G401.6 (cell line): Measurements from ENCODE around the gene NT5DC1.

ENCODE experiments used
- FAIRE-seq: peaks from 2 replicates; lab custom pipeline; 2012; peaks lifted over from hg19 to GRCh38; lab: Jason Lieb, UNC

NT5DC1 gene

DNA sequence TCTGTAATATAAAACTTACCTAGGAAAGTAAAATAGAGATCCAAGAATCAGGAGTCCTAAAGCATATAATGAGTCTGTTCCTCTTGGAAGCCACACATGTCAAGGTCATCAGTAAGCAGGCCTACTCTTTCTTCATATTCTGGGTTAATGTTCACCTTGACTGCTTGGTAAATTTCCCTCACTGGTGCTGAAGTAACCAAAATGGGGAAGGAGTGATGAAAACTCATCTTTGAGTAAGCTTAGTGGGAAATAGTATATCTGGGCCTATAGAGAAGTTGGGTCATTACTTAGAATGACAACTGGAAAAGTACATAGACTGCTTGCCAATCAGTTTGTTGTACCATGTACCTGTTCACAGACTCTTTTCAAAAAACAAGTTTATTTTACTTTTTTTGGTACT, 146.6 kb downstream of the NT5DC1 start:
- FAIRE-seq: no peak

DNA sequence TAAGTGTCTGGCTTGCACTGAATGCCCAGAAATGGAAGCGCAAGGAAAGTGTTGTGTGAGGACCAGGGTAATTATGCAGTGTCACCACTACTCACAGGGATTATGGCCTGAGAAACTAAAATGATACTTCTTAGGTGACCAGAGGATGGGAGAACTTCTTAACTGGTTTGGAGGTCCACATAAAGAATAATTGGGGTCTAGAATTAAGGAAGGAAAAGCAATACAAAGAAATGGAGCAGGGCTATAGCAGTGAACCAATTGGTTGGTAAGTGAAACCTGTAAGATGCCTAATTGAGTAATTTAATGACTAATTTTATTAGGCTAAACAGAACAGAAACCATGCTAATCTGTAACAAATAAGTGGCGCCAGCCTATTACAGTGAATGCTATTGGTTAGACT, 147.9 kb downstream of the NT5DC1 start:
- FAIRE-seq: no peak

DNA sequence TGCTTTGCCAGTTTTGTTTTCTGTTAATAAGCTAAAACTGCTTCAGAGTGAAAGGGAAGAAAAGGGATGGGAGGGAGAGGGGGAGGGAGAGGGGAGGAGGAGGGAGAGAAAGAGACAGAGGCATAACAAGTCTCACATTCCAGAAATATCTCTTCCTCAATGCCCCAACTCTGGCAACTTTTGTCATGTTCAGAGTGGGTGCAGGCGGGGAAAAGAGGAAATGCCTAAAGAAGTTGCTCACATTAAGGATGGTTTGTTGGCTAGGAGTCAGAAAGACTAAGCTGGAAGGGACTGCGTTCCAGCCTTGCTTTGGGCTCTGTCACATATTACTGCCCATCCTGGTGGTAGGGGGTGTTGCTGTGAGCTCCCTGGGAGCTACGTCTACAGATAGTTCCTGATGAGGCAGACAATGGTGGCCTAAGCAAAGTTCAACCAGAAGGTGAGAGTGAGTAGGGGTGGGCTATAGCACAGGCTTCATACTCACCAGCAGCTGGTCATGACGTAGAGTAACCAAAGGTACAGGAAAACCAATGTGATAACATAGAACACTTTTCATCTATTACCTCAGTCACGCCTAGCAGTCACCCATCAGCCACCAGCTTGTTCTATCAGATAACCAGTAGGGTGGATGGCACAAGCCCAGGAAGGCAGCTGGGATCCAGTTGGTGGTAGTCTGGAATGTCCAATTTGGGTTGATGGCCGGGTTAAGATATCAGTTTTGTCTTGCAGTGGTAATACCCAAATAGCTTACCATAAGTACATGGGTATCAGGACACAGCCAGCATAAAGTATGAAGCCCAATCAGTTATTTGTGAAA, 151.1 kb downstream of the NT5DC1 start:
- no peak for FAIRE-seq

DNA sequence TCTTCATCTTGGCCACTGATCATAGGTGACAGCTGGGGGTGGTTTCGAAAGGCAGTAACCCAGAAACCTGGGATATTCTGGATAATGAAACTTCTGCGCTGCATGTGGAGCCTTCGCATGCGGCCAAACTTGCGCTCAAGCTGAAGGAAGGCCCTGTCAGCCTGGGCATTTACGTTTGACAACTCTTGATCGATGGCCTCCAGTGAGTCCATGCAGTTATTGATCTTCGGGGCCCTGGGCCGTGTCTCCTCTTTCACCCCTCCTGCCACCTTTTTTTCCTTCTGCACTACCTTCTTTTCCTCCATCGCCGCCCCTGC, 152.5 kb downstream of the NT5DC1 start:
- FAIRE-seq: no peak

DNA sequence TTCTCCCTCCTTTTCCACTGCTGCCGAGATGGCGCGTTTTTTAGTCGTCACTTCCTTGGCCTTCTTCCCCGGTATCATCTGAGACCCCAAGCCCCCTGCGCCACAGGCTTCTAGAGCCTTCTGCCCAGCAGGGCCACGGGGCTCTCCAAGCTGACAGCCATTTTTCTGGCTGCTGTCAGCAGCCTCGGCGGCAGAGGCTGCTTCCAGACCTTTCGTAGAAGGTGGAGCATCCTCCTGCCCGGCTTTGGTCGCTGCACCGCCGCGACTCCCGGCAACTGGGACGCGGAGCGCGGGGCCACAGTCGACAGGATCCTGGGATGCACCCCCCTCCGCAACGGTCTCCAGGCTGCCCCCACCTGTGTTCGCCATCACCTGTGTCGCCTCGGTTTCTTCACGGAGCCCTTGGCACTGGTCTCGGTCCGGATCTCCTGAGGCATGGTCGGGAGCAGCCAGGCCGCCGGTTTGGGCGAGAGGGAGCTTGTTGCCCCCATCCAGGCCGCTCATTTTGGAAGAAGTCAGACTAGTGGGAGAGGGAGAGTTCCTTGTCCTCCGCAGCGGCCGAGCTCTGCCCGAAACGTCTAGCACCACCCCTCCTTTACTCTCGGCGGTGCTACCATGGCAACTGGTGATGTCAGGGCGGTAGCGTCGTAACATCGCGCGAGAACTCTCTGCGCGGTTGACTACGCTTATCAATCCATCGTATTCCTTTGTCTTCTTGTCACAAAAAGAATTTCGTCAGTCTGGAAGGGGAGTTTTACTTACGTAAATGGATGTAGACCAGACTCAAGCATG, 153.0 kb downstream of the NT5DC1 start, which contains the start of gene TSPYL4:
TSPYL4 (minus strand) TSS at position 571 of the 792 bp plus-strand sequence; CDS start at position 504, 67 bp downstream.
- peak; percentile 89 for FAIRE-seq

DNA sequence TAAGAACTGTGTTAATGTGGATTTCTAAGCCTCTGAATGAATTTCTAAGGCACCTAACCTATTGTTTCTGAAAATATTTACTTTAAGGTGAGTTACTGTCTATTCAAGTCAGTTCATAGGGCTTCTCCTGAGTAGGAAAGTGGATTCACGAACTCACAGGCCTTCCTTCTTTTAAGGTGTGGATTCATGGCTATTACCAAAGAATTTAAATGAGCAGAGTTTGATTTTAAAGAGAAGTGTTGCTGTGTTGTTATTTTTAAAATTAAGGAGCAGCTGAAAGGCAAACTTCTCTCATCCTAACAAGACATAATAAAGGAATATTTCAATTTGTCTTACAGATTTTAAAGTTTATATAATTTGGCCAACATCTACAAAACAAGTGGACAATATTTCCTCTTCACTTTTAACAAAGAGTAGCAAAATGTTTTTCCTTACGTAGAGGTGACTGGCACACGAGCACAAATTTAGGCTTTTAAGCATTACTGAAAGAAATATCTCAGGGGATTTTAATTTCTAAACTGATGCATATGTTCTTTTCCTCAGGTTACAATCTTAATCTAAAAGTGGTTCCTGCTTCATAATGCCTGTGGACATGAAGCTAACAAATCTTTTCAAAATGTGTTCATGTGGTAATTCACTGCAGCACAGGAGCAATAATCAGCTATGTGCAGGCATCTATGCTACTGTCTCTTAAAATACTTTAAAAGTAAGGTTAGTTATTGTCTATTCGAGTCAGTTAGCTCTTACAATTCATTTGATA, 153.8 kb downstream of the NT5DC1 start:
- no peak for FAIRE-seq

DNA sequence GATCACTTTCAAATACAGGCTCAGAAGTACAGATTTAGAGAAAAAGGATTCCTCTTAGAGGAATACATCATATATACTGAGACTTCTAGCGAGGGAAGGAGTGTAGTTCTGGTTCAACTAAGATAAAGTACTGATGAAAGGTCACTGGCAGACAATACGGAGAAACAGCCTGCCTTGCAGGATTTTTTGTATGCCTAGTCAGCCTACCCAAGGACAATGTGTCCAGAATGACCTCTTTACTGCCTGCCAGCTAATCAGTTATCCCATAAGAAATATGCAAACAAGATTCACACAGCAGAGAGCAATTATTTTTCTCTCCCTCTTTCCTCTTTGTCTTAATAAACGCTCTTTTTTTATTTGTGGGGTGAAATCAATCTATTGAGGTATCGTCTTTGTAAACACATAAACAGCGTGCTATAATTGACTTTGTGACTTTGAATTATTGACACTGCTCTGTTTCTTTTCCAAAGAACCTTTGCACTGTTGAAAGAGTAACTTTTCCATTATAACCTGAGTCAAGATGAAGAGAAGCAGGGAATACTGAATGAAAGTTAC, 154.7 kb downstream of the NT5DC1 start:
- FAIRE-seq: no peak

DNA sequence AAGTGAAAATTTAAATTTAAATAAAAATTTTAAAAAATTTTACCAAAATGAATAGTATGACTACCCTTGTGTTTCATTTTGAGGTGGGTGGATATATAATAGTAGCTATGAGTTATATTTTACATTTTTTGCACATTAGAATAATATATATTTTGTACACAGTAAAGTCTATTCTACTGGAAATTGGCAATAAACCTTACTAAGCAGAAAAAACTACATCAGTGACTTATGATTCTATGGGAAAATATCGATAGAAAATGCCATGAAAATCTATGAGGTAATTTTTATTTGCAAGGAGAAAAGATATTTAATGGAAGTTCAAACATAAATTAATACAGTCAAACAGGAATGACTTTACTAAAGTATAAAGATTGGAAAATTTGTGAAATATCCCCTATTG, 156.0 kb downstream of the NT5DC1 start:
- FAIRE-seq: no peak

DNA sequence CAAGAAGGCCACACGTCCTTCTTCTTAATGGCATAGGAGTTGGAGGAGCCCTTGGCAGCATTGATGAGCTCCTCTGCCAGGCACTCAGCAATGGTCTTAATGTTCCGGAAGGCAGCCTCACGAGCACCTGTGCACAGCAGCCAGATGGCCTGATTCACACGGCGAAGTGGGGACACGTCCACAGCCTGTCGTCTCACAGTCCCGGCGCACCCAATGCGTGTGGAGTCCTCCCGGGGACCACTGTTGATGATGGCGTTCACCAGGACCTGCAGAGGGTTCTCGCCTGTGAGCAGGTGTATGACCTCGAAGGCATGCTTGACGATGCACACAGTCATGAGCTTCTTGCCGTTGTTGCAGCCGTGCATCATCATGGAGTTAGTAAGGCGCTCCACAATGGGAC, 157.9 kb downstream of the NT5DC1 start:
- FAIRE-seq: no peak

DNA sequence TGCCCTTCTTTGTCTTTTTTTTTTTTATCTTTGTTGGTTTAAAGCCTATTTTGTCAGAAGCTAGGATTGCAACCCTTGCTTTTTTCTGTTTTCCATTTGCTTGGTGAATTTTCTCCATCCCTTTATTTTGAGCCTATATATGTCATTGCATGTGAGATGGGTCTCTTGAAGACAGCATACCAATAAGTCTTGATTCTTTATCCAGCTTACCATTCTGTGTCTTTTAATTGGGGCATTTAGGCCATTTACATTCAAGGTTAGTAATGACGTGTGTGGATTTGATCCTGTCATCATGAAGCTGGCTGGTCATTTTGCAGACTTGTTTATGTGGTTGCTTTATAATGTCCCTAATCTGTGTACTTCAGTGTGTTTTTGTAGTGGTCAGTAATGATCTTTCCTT, 162.7 kb downstream of the NT5DC1 start:
- no peak for FAIRE-seq

DNA sequence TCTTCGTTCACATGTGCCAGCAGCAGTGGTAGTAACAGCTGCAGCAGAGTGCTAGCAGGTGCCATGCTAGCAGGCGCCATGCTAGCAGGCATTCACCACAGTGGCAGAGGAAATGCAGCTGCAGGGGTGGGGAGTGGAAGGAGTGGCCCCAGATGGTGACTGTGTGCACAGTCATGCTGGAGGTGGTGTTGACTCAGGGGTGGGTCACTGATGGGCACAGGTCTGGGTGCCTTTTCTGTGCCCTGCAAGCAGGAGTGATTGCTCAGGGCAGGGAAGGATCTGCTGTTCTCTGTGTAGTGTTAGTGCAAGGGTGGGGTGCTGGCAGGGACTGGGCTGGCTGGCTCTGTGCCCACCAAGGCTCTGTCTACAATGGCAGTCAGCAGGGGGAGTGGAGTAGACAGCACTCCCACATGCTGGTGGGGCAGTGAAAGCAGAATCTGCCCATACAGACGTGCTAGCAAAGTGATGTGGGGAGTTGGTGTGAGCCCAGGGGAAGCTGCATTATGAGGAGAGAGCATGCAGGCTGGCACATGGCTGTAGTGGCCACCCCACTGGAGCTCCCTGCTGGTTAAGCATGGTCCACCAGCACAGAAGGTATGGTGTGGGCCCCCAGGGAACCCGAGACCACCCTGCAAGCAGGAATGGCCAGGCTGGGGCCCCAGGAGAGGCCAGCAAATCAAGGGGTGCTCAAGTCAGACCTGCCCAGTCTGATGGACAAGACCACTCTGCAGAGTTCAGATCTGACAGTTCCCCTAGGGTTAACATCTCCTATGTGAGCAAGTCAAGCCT, 164.6 kb downstream of the NT5DC1 start:
- FAIRE-seq: no peak

DNA sequence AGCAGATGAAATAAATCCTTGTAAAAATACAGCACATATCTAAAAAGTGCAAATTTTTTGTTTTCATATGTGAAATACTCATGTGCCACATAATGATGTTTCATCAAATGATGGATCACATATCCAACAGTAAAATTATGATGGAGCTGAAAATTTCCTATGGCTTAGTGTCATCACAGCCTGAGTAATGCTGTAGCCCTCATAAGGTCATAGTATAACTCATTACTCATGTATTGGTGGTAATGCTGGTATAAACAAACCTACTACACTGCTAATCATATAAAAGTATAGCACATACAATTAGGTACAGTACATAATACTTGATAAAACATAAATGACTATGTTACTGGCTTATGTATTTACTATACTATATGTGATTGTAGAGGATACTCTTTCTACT, 166.2 kb downstream of the NT5DC1 start:
- no peak for FAIRE-seq

DNA sequence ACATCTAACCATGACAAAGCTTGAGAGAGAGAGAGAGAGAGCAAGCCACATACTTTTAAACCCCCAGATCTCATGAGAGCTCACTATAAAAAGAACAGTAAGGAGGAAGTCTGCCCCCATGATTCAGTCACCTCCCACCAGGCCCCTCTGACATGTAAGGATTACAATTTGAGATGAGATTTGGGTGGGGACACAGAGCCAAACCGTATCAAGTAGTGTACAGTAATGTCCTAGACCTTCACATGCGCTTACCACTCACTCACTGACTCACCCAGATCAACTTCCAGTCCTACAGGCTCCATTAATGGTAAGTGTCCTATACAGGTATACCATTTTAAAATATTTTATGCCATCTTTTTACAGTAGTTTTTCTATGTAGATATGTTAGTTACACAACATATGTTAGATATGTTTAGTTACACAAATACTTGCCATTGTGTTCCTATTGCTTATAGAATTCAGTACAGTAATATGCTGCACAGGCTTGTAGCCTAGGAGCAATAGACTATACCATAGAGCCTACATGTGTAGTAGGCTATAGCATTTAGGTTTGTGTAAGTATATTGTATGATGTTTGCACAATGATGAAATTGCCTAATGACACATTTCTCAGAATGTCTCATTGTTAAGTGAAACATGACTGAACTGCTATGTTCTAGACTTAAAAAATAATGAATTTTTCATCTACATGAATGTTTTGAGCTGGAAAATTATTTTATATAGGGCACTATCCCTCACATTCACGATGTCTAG, 167.4 kb downstream of the NT5DC1 start:
- FAIRE-seq: no peak

DNA sequence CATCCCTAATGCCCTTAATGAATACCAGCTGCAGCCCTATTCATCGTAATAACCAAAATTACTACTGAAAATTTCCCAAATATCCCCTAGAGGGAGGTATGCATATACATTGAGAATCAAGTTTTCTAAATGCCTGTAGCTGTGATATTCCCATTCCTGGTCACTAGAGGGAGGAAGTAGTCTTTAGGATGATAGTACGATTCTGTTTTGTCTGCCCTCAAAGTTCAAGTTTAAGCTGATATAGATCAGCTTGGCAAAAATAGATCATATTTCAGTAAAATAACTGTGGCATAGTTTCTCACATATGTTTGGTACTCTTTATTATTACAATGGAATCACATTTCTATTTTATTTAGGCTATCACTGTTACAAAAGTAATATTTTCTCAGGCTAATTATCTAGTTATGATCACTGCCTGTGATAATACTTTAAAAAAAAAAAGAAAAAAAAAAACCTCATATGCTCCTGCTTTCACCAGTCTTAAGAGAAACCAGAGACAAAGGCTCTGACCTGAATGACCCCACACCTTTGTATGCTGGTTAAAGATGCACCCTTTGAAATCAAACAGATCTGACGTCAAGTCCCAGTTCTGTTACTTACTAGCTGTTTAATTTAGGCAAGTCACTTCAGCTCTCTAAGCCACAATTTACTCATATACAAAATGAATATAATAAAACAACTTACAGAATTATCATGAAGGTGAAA, 168.1 kb downstream of the NT5DC1 start:
- FAIRE-seq: peak; percentile 97

DNA sequence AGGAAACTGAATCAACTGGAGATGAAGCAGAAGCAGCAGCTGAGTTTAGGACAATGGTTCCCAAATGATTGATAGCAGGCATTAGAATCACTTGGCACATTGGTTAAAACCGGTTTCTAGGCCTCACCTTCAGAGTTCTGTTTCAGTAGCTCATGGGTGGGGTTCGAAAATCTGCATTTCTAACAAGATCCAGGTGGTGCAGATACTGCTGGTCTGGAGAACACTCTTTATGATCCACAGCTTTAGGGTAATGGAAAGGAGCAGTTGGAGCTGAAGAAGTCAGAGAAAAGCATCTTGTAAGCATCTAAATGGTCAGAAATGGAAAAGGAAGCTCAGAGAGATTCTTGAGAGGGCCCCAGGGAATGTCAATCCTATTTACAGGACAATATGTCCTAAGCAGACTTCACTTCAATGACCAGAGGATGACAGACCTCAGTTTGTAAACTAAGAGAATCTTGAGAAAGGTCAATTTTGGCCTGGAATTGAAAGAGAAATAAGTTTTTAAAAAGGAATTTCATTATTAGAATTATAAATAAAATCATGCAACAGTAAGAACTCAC, 170.6 kb downstream of the NT5DC1 start:
- FAIRE-seq: no peak

DNA sequence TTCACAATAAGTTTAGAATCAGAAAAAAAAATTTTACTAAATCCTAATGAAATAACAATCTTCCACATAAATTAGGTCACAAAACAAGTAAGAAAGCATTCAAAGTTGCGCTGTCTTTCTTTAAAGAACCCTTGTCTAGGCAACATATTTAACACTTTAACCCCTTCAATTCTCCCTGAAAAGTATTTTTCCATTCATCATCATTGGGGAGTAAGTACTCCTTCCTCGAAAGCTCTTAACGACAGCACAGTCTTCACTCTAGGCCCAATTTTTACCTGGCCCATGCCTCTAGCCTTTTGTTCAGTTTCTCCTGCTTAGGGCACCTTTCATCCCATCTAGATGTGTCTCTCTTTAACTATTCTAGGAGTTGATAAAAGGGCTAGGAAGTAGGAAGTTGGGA, 176.5 kb downstream of the NT5DC1 start:
- no peak for FAIRE-seq

DNA sequence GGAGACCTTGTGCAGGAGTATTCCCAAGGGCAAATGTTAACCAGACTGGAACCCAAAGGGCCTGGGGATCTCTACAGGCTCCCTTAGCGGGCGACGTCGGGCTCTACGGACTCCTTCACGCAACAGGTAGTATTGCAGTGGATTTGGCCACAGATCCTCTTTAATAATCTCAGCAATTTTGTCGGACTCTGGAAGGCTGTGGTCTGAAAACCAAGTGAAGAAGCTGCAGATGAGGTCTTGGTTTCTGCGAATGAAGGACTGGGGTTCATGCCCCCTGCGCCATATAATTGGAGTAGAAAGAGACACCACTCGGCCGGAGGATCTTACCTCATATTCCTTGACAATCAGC, 177.8 kb downstream of the NT5DC1 start:
- no peak for FAIRE-seq

DNA sequence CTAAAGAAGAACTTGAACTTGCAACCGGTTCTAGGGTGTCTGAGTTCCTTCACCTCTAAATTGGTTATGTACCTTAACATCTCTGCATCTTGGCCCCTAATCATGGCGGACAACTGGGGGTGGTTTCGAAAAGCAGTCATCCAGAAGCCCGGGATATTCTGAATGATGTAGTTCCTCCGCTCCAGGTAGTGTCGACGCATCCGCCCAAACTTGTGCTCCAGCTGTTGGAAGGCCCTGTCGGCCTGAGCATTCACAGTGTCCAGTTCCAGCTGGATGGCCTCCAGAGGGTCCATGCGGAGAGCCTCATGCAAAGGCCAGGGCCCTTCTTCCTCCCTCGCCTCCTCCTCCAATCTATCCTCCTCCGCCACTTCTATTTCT, 178.2 kb downstream of the NT5DC1 start:
- FAIRE-seq: no peak

DNA sequence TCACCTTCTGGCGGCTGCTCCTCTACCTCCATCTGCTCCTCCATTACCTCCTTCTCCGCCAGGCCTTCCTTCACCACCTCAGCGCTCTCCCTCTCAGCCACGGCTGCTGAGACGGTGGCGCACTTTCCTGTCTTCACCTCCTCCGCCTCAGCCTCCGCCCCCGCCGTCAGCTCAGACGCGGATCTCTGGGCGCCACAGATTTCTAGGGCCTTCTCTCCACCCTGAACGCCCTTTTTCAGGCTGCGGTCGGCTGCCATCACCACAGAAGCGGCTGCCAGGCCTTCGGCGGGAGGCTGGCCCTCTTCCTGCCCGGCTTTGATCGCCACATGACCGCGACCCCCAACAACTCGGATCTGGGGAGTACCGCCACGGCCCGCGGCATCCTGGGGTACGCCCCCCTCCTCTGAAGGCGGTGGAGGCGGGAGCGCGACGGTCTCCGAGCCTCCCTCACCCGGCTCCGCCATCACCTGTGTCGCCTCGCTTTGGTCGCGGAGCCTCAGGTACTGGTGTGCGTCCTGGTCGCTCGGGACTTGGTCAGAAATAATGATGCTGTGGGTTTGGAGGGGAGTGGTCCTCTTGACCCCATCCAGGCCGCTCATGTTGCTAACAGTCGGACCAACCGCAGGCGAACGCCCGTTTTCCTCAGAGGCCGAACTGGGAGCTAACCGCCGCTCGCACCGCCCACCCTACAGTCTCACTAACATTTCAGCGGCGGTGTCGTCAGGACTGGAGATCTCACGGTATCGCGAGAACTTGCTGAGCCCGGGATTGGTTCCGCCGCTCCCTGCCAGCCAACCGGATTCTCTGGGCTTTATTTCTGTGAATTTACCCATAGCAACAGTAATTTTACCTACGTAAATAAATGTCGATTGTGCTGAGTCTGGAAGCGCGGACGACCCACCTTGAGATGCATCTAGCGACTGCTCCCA, 178.8 kb downstream of the NT5DC1 start, which contains the start of gene TSPYL1:
TSPYL1 (minus strand) TSS at position 699 of the 929 bp plus-strand sequence; CDS start at position 599, 100 bp downstream.
- FAIRE-seq: peak; percentile 97
